SU-DHL-6 (cell line): ENCODE results near the gene SEMA3G.

Source experiments
- EZH2phosphoT487 ChIP-seq: fragments of 200-600 bp; sonication (generic), shearing (Covaris generic); conservative IDR thresholded peaks from 2 replicates; pipeline ENCODE4 v1.6.1; 2018; ENCODE audit warnings: mild to moderate bottlenecking, antibody characterized with exemption, low read length, moderate library complexity, mixed read lengths
- TF ChIP-seq, protein P1 (sequence below): fragments of 200-600 bp; sonication (generic); IDR thresholded peaks from one replicate; pipeline ENCODE4 v1.5.1; 2017; ENCODE audit warnings: antibody characterized with exemption, mild to moderate bottlenecking, low read length, moderate library complexity; ENCODE audit not compliant: insufficient read depth, poor library complexity, severe bottlenecking

DNA sequence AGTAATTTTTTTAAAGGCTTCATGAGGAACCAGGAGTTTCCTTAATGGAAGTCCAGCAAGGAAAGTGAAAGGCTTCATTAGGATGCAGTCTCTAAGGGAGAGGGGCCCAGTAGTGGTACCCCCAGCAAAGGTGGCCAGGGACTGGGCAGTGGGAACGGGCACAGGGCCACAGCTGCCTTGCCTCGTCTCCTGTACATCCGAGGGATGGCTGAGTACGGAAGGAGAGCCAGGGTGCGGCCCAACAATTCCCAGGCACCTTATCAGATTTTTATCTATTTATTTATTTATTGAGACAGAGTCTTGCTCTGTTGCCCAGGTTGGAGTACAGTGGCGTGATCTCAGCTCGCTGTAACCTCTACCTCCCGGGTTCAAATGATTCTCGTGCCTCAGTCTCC is 14.5 kb downstream of the SEMA3G start:
- TF ChIP-seq, protein P1, sequence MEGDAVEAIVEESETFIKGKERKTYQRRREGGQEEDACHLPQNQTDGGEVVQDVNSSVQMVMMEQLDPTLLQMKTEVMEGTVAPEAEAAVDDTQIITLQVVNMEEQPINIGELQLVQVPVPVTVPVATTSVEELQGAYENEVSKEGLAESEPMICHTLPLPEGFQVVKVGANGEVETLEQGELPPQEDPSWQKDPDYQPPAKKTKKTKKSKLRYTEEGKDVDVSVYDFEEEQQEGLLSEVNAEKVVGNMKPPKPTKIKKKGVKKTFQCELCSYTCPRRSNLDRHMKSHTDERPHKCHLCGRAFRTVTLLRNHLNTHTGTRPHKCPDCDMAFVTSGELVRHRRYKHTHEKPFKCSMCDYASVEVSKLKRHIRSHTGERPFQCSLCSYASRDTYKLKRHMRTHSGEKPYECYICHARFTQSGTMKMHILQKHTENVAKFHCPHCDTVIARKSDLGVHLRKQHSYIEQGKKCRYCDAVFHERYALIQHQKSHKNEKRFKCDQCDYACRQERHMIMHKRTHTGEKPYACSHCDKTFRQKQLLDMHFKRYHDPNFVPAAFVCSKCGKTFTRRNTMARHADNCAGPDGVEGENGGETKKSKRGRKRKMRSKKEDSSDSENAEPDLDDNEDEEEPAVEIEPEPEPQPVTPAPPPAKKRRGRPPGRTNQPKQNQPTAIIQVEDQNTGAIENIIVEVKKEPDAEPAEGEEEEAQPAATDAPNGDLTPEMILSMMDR, result no peak
- TF ChIP-seq EZH2phosphoT487, result no peak
